Lung (tissue), 12 donors: ENCODE data around the gene GSE1. TPM values are rescaled to one million over a fixed set of nuclear protein-coding genes. Genes with fewer than 3 reads are reported as not detected.

Source experiments
- ATAC-seq: fragments of 200-7000 bp; cut with Tn5 transposase; one replicate; pipeline ENCODE4 v1.9.1; 2020; ENCODE audit warnings: moderate number of reproducible peaks; ENCODE audit not compliant: insufficient read depth, low FRiP score
- DNase-seq, 3 donors: peaks; one replicate each; pipeline ENCODE4 v3.0.0-alpha.2; 2013 to 2017
- H3K27ac ChIP-seq, 2 donors: one replicate each; pipeline ENCODE4 v1.5.1; 2013; ENCODE audit warnings: mild to moderate bottlenecking in 2 of 2, moderate library complexity in 2 of 2, control low read depth in 1 of 2, inconsistent platforms in 1 of 2, low read depth in 1 of 2, low read length in 1 of 2
- H3K27me3 ChIP-seq, 3 donors: one replicate each; pipeline ENCODE4 v1.5.1; 2013; ENCODE audit warnings: low read length in 2 of 3; ENCODE audit not compliant: control insufficient read depth in 3 of 3, insufficient read depth in 3 of 3
- H3K36me3 ChIP-seq, 4 donors: one replicate each; pipeline ENCODE4 v1.5.1; 2013; ENCODE audit warnings: low read length in 4 of 4, mild to moderate bottlenecking in 1 of 4, moderate library complexity in 1 of 4; ENCODE audit not compliant: control insufficient read depth in 4 of 4, insufficient read depth in 4 of 4
- H3K4me1 ChIP-seq, 5 donors: one replicate each; pipeline ENCODE4 v1.5.1; 2013; ENCODE audit warnings: low read length in 5 of 5, mild to moderate bottlenecking in 2 of 5, moderate library complexity in 1 of 5; ENCODE audit not compliant: control insufficient read depth in 5 of 5, insufficient read depth in 5 of 5
- H3K4me3 ChIP-seq: one replicate; pipeline ENCODE4 v1.5.1; 2013; ENCODE audit warnings: mild to moderate bottlenecking, control low read depth, moderate library complexity
- H3K9ac ChIP-seq, 2 donors: one replicate each; pipeline ENCODE4 v1.5.1; 2013; ENCODE audit warnings: low read length in 2 of 2, control low read depth in 1 of 2; ENCODE audit not compliant: insufficient read depth in 1 of 2
- H3K9me3 ChIP-seq, 4 donors: one replicate each; pipeline ENCODE4 v1.5.1; 2013; ENCODE audit warnings: low read length in 3 of 4, mild to moderate bottlenecking in 1 of 4, moderate library complexity in 1 of 4; ENCODE audit not compliant: control insufficient read depth in 4 of 4, insufficient read depth in 3 of 4
- CTCF ChIP-seq: IDR thresholded peaks from 2 replicates; pipeline ENCODE4 v1.5.1; 2012; ENCODE audit warnings: mild to moderate bottlenecking; ENCODE audit errors: control extremely low read depth, extremely low read depth
- WGBS, 2 donors: extraction: QIAGEN DNeasy Blood & Tissue Kit; methylation state at CpG; one replicate each; pipeline ENCODE4 v1.1.7; 2013; 5-methylcytosine and 5-hydroxymethylcytosine counted together
- polyA plus RNA-seq, 2 donors: library from polyadenylated mRNA; stranded (reverse); fragments of 200-250 nt; gene quantifications; one replicate each; pipeline ENCODE4 v1.2.1, GENCODE V29; 2013
- total RNA-seq, 2 donors: library from RNA; depleted of rRNA in 1 of 2; stranded (reverse); fragments of >200 nt in 1 of 2; gene quantifications; one replicate each; pipeline ENCODE4 v1.2.1, GENCODE V29; 2014 to 2021
- donor health status: control.
- donor health status: control.
- donor health status: Bipolar disorder and iron deficiency.
- donor health status: healthy.
- donor health status: DM: yes; HTN: yes; CAD: no.

The GSE1 gene
- total and polyA plus RNA-seq, 4 donors, result 21.3 to 122 (median 74.7) TPM

GRCh38 chr16:85688586-85689284 is 75.6 kb downstream of the GSE1 start, which contains the start of gene GINS2:
TSS of gene GINS2 (minus strand) at chr16:85688954. CDS start at chr16:85688898, 56 bp downstream.
- no peaks in the 10 kb centered on the region for H3K9me3 ChIP-seq
- DNase-seq (peak; percentile 90 to 95 (median 92)), ATAC-seq (peak; percentile 99)
- no peaks in the 10 kb centered on the region for H3K36me3 ChIP-seq
- H3K9ac ChIP-seq, result no peak within 1 kb of the TSS
- H3K27me3 ChIP-seq, result no peaks in the 10 kb centered on the region
- peak within 1 kb of the TSS; percentile 70 for H3K4me3 ChIP-seq
- peaks cover 0 to 12% (median 4%) of the 10 kb centered on the region in 5 donors for H3K4me1 ChIP-seq
- WGBS, 2 donors, result 1 to 2% methylated on average over 64 to 86 of the region's 86 CpGs
- TF ChIP-seq CTCF, result no peak
- H3K27ac ChIP-seq, result no peak within 1 kb of the TSS

- DNase-seq, result peak in 2 of 3 donors; percentile 21 to 31
- no peak overlapping the region for H3K27ac ChIP-seq
- TF ChIP-seq CTCF, result no peak
- H3K4me3 ChIP-seq, result peak overlapping the region; percentile 34
- H3K36me3 ChIP-seq, result no peaks in the 10 kb centered on the region
- no peaks in the 10 kb centered on the region for H3K9me3 ChIP-seq
- H3K27me3 ChIP-seq, result peaks cover 0 to under 1% (median 0%) of the 10 kb centered on the region in 3 donors
- H3K4me1 ChIP-seq, result peaks cover 0 to 12% (median 4%) of the 10 kb centered on the region in 5 donors
- ATAC-seq, result no peak
- H3K9ac ChIP-seq, result no peak overlapping the region
- 34 to 40% methylated on average over 27 of the region's 27 CpGs for WGBS, 2 donors
Measured at GRCh38 chr16:85689285-85689949, 76.3 kb downstream of the GSE1 start.

- Histone ChIP-seq H3K36me3 (no peaks in the 10 kb centered on the region), H3K4me1 (peaks cover 0 to 12% (median 4%) of the 10 kb centered on the region in 5 donors), H3K9me3 (no peaks in the 10 kb centered on the region), H3K27me3 (peaks cover 0 to 3% (median 0%) of the 10 kb centered on the region in 3 donors), H3K27ac (no peak overlapping the region), H3K4me3 (no peak overlapping the region), H3K9ac (no peak overlapping the region)
- ATAC-seq (no peak), DNase-seq (no peak)
- 55 to 76% methylated on average over 9 of the region's 9 CpGs for WGBS, 2 donors
- TF ChIP-seq CTCF, result no peak
Measured at GRCh38 chr16:85689950-85690320, 76.8 kb downstream of the GSE1 start.
